Hindlimb muscle (tissue), 1 donor: ENCODE measurements around the gene B4GALNT3. TPM values are rescaled to one million over a fixed set of nuclear protein-coding genes. Genes with fewer than 3 reads are reported as not detected.
"Not testable (repeated sequence)": the region's sequence is repeated elsewhere in the genome, so short reads cannot be mapped to it uniquely, and the experiment has no call there.

Experiments
- DNase-seq: peaks from one replicate; pipeline ENCODE4 v3.0.0-alpha.2; 2013
- polyA plus RNA-seq: library from polyadenylated mRNA; unstranded; fragments of 120-200 nt; gene quantifications from one replicate; pipeline ENCODE4 v1.2.1, GENCODE V29; 2013; ENCODE audit not compliant: insufficient read length

B4GALNT3 gene
- 12.9 TPM for polyA plus RNA-seq

GRCh38 chr12:459430-460258, at the start of gene B4GALNT3:
B4GALNT3 (plus strand) TSS chr12:459939; CDS start chr12:460377, 438 bp downstream.
- DNase-seq = peak; percentile 48

GRCh38 chr12:414859-415258, 44.9 kb upstream of the B4GALNT3 start:
- no peak for DNase-seq

GRCh38 chr12:418432-418831, 41.3 kb upstream of the B4GALNT3 start:
- no peak for DNase-seq

GRCh38 chr12:422526-422925, 37.2 kb upstream of the B4GALNT3 start:
- DNase-seq = no peak

GRCh38 chr12:435737-436136, 24.0 kb upstream of the B4GALNT3 start:
- not testable (repeated sequence) for DNase-seq

- DNase-seq = peak; percentile 28
Measured at GRCh38 chr12:442235-442884, 17.4 kb upstream of the B4GALNT3 start.

- no peak for DNase-seq
Measured at GRCh38 chr12:447141-447540, 12.6 kb upstream of the B4GALNT3 start.

GRCh38 chr12:449203-449602, 10.5 kb upstream of the B4GALNT3 start:
- DNase-seq = no peak

GRCh38 chr12:450438-450837, 9.3 kb upstream of the B4GALNT3 start:
- DNase-seq = no peak

- no peak for DNase-seq
Measured at GRCh38 chr12:452667-453210, 7.0 kb upstream of the B4GALNT3 start.

- no peak for DNase-seq
Measured at GRCh38 chr12:454833-455232, 4.9 kb upstream of the B4GALNT3 start.

GRCh38 chr12:455821-456220, 3.9 kb upstream of the B4GALNT3 start:
- DNase-seq = no peak

GRCh38 chr12:457676-458075, 2.1 kb upstream of the B4GALNT3 start:
- no peak for DNase-seq

- no peak for DNase-seq
Measured at GRCh38 chr12:459050-459429, 699 bp upstream of the B4GALNT3 start.

GRCh38 chr12:460261-461230, 807 bp downstream of the B4GALNT3 start:
- no peak for DNase-seq

GRCh38 chr12:461425-461824, 1.7 kb downstream of the B4GALNT3 start:
- DNase-seq = no peak

GRCh38 chr12:462936-463705, 3.4 kb downstream of the B4GALNT3 start:
- DNase-seq = no peak

GRCh38 chr12:464484-465267, 4.9 kb downstream of the B4GALNT3 start:
- no peak for DNase-seq

- DNase-seq = no peak
Measured at GRCh38 chr12:466039-466438, 6.3 kb downstream of the B4GALNT3 start.

GRCh38 chr12:466762-467161, 7.0 kb downstream of the B4GALNT3 start:
- DNase-seq = no peak

- no peak for DNase-seq
Measured at GRCh38 chr12:467591-467990, 7.9 kb downstream of the B4GALNT3 start.
